Measurements from ENCODE around the gene ABCA1.
"Not testable (repeated sequence)": the region's sequence is repeated elsewhere in the genome, so short reads cannot be mapped to it uniquely, and the experiment has no call there.

DNA sequence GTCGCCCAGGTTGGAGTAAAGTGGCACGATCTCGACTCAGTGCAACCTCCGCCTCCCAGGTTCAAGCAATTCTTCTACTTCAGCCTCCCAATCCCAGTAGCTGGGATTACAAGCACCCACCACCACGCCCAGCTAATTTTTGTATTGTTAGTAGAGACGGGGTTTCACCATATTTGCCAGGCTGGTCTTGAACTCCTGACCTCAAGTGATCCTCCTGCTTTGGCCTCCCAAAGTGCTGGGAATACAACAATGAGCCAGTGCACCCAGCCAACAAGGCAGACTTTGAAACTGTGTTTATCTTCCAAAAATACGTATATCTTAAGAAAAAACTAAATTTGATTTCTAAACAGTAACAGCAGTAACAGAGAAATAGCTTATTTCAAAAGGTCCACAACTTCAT, 5.2 kb downstream of the ABCA1 start:
- TF ChIP-seq, protein P1, sequence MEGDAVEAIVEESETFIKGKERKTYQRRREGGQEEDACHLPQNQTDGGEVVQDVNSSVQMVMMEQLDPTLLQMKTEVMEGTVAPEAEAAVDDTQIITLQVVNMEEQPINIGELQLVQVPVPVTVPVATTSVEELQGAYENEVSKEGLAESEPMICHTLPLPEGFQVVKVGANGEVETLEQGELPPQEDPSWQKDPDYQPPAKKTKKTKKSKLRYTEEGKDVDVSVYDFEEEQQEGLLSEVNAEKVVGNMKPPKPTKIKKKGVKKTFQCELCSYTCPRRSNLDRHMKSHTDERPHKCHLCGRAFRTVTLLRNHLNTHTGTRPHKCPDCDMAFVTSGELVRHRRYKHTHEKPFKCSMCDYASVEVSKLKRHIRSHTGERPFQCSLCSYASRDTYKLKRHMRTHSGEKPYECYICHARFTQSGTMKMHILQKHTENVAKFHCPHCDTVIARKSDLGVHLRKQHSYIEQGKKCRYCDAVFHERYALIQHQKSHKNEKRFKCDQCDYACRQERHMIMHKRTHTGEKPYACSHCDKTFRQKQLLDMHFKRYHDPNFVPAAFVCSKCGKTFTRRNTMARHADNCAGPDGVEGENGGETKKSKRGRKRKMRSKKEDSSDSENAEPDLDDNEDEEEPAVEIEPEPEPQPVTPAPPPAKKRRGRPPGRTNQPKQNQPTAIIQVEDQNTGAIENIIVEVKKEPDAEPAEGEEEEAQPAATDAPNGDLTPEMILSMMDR (conservative IDR thresholded peaks at IDR 0.05) = not testable (repeated sequence)
- not testable (repeated sequence) for TF ChIP-seq ZFX (IDR thresholded peaks at IDR 0.05)

Measured in C4-2B (cell line).